Measurements from ENCODE around the gene CD209. TPM values are rescaled to one million over a fixed set of nuclear protein-coding genes. Genes with fewer than 3 reads are reported as not detected.

CD209 gene
- total and polyA plus RNA-seq, 2 of the 8 experiments (the other 6 are each of a cell fraction or from before 2014, with no cell fraction given) = 0.05 to 0.22 TPM

- H3K9me3 ChIP-seq (ENCODE audit: insufficient read depth in 2 of 2, low read depth in 1 of 2, low read length in 1 of 2) = no peaks in the 10 kb centered on the region
- DNase-seq (ENCODE audit: low read depth in 1 of 2, low spot score in 2 of 2) (no peak), FAIRE-seq (no peak)
- no peak overlapping the region for H3K23ac ChIP-seq (ENCODE audit: insufficient read length)
- no peaks in the 10 kb centered on the region; a peak in 2 of 7 replicates for H3K27me3 ChIP-seq (replicated peaks in 1 of 4; ENCODE audit: control insufficient read depth in 3 of 4, extremely low read depth in 1 of 4, insufficient read depth in 3 of 4, low read length in 3 of 4)
- H2BK120ac ChIP-seq (replicated peaks; ENCODE audit: low read depth, low read length) = no peak overlapping the region
- H2AK5ac ChIP-seq (ENCODE audit: low read depth, low read length) = peak overlapping the region; percentile 96; the same call in 1 of the 2 replicates
- no peak overlapping the region for H2BK20ac ChIP-seq (ENCODE audit: low read length)
- no peak overlapping the region for H2BK5ac ChIP-seq (ENCODE audit: low read depth, low read length)
- no peaks in the 10 kb centered on the region for H3K36me3 ChIP-seq (ENCODE audit: control insufficient read depth in 2 of 4, insufficient read depth in 4 of 4, low read length in 3 of 4)
- no peak overlapping the region for H4K5ac ChIP-seq (ENCODE audit: insufficient read length, low read depth, low read length)
- H3K56ac ChIP-seq (replicated peaks; ENCODE audit: insufficient read length, low read depth, low read length) = no peak overlapping the region
- peak overlapping the region; percentile 49 for H4K91ac ChIP-seq (replicated peaks; ENCODE audit: insufficient read length, low read length)
- no peak overlapping the region for H2AFZ ChIP-seq (ENCODE audit: low read length)
- POLR2A ChIA-PET (ENCODE audit: partially characterized antibody) = no interaction called here
- H3K4me3 ChIP-seq (ENCODE audit: extremely low read depth in 1 of 4, insufficient read depth in 2 of 4, low read depth in 3 of 4, low read length in 4 of 4) = no peak overlapping the region; a peak in 1 of 8 replicates
- H3K4me1 ChIP-seq (replicated peaks in 1 of 4; ENCODE audit: control insufficient read depth in 3 of 4, insufficient read depth in 4 of 4, low read length in 3 of 4) = no peaks in the 10 kb centered on the region; a peak in 1 of 7 replicates
- no peak overlapping the region for H3K18ac ChIP-seq (ENCODE audit: extremely low read depth, low read length)
- no peaks in the 10 kb centered on the region for H3K79me1 ChIP-seq (ENCODE audit: low read depth, low read length)
- H3K4me2 ChIP-seq (ENCODE audit: insufficient read depth in 1 of 2, low read depth in 2 of 2, low read length in 2 of 2) = no peak overlapping the region
- peak overlapping the region; percentile 50; the same call in 1 of the 2 replicates for H2BK12ac ChIP-seq (ENCODE audit: low read depth, low read length)
- no peak overlapping the region for H4K8ac ChIP-seq (ENCODE audit: extremely low read depth, insufficient read depth, low read length)
- H3K27ac ChIP-seq (ENCODE audit: low read depth, low read length) = no peak overlapping the region
- peaks cover 14% of the 10 kb centered on the region for H3K23me2 ChIP-seq (ENCODE audit: low read depth, low read length)
- H2BK15ac ChIP-seq (ENCODE audit: low read length) = no peak overlapping the region; the same call in 1 of the 2 replicates
- H3K9ac ChIP-seq (replicated peaks in 1 of 4; ENCODE audit: extremely low read depth in 1 of 4, low read depth in 3 of 4, low read length in 3 of 4) = no peak overlapping the region
- no peak overlapping the region for H3K4ac ChIP-seq (replicated peaks; ENCODE audit: insufficient read length, low read depth, low read length)
- CTCF ChIA-PET (ENCODE audit: partially characterized antibody) = no interaction called here
- H4K20me1 ChIP-seq (replicated peaks in 1 of 2; ENCODE audit: control insufficient read depth in 1 of 2, insufficient read depth in 2 of 2, low read length in 2 of 2) = peaks cover 0 to 4% of the 10 kb centered on the region in 2 experiments
- no peaks in the 10 kb centered on the region for H3K79me2 ChIP-seq (ENCODE audit: control insufficient read depth in 1 of 2, insufficient read depth in 2 of 2, low read length in 2 of 2)
- H3K14ac ChIP-seq (ENCODE audit: insufficient read length) = no peak overlapping the region
- TF ChIP-seq SRF (IDR thresholded peaks at IDR 0.05; ENCODE audit: low read depth, low read length) = no peak
- TF ChIP-seq CTBP2 (IDR thresholded peaks at IDR 0.05; ENCODE audit: borderline replicate concordance, insufficient read depth, insufficient read length, low read length) = no peak
- TF ChIP-seq CTCF (IDR thresholded peaks at IDR 0.05; ENCODE audit: control extremely low read depth in 1 of 3, insufficient read depth in 1 of 3, low read depth in 1 of 3, low read length in 3 of 3) = no peak
- no peak for TF ChIP-seq NANOG (IDR thresholded peaks at IDR 0.05; ENCODE audit: insufficient read depth, low read depth, low read length, poor library complexity, severe bottlenecking)
- no peak for TF ChIP-seq CBX5 (IDR thresholded peaks at IDR 0.05; ENCODE audit: low read depth, low read length)
- no peak for TF ChIP-seq POLR2AphosphoS5 (IDR thresholded peaks at IDR 0.05; ENCODE audit: low read depth, low read length)
- no peak for TF ChIP-seq RXRA (IDR thresholded peaks at IDR 0.05; ENCODE audit: insufficient read depth, low read depth, low read length)
- no peak for TF ChIP-seq SIN3A (conservative IDR thresholded peaks at IDR 0.05 in 1 of 2, IDR thresholded peaks at IDR 0.05 in 1 of 2; ENCODE audit: low read depth in 1 of 2, low read length in 2 of 2)
- no peak for TF ChIP-seq ZNF274 (IDR thresholded peaks at IDR 0.05; ENCODE audit: borderline replicate concordance, extremely low read depth, low read length)
- no peak for TF ChIP-seq HDAC6 (IDR thresholded peaks at IDR 0.05; ENCODE audit: low read depth, low read length)
- no peak for TF ChIP-seq KDM5A (IDR thresholded peaks at IDR 0.05; ENCODE audit: low read length)
- no peak for TF ChIP-seq SP4 (IDR thresholded peaks at IDR 0.05; ENCODE audit: low read length)
These were observed 55.8 kb downstream of the CD209 start for GRCh38 chr19:7691497-7691896.

All from H1 (cell line).